Measurements from ENCODE around the gene CDKAL1. TPM values are rescaled to one million over a fixed set of nuclear protein-coding genes. Genes with fewer than 3 reads are reported as not detected.

The CDKAL1 gene
- polyA plus RNA-seq, 2 of the 4 experiments (the other 2 are of a cell fraction) = 4.7 to 8.3 TPM

GRCh38 chr6:20710341-20710740 is 176.1 kb downstream of the CDKAL1 start:
- TF ChIP-seq KDM1A (IDR thresholded peaks at IDR 0.05; ENCODE audit: low read depth) (no peak), EP300 (IDR thresholded peaks at IDR 0.05) (no peak), MAZ (IDR thresholded peaks at IDR 0.05; ENCODE audit: borderline replicate concordance, low read depth, low read length) (no peak), NR3C1 (IDR thresholded peaks at IDR 0.05) (no peak), HES2 (IDR thresholded peaks at IDR 0.05) (no peak), NPAS2 (CRISPR knock-in tag; IDR thresholded peaks at IDR 0.05; ENCODE audit: borderline replicate concordance) (no peak), ZNF302 (CRISPR knock-in tag; IDR thresholded peaks at IDR 0.05) (no peak), MYC (IDR thresholded peaks at IDR 0.05; ENCODE audit: borderline replicate concordance, low read length) (no peak), RAD21 (conservative IDR thresholded peaks at IDR 0.05 in 1 of 2, IDR thresholded peaks at IDR 0.05 in 1 of 2) (no peak)
- ATAC-seq (no peak), FAIRE-seq (no peak), DNase-seq (ENCODE audit: low read depth in 1 of 2, low spot score in 1 of 2) (no peak)
- CTCF ChIA-PET = interaction anchor here (0.9 kb wide), 1 partner anchor 16 kb away, joined by 3 read pairs; no protein-coding TSS in a partner anchor
- Histone ChIP-seq H3K27ac (no peak overlapping the region), H3K4me3 (no peak overlapping the region), H3K4me2 (no peak overlapping the region), H3K4me1 (peaks cover 38% of the 10 kb centered on the region), H3K9me3 (no peaks in the 10 kb centered on the region)
- 89% methylated on average over 2 of the region's 2 CpGs for WGBS (ENCODE audit: missing lambda C conversion rate)
- POLR2A ChIA-PET = no interaction called here

GRCh38 chr6:20711518-20711917 is 177.3 kb downstream of the CDKAL1 start:
- H3K9me3 ChIP-seq = no peaks in the 10 kb centered on the region
- ChIA-PET CTCF (no interaction called here), POLR2A (no interaction called here)
- DNase-seq (ENCODE audit: low read depth in 1 of 2, low spot score in 1 of 2) = no peak
- peaks cover 30% of the 10 kb centered on the region for H3K4me1 ChIP-seq
- H3K4me3 ChIP-seq = no peak overlapping the region
- peak overlapping the region; percentile 14; the same call in 1 of the 3 replicates for H3K4me2 ChIP-seq
- no peak overlapping the region for H3K27ac ChIP-seq
- no peak for ATAC-seq
- FAIRE-seq = no peak
- WGBS (ENCODE audit: missing lambda C conversion rate) = 50% methylated on average over 1 of the region's 1 CpG
- no peak for TF ChIP-seq NPAS2 (CRISPR knock-in tag; IDR thresholded peaks at IDR 0.05; ENCODE audit: borderline replicate concordance)
- TF ChIP-seq KDM5A (IDR thresholded peaks at IDR 0.05) = no peak
- TF ChIP-seq MAZ (IDR thresholded peaks at IDR 0.05; ENCODE audit: borderline replicate concordance, low read depth, low read length) = no peak
- no peak for TF ChIP-seq NR3C1 (IDR thresholded peaks at IDR 0.05)
- no peak for TF ChIP-seq JUN (IDR thresholded peaks at IDR 0.05)
- TF ChIP-seq HOXA7 (CRISPR knock-in tag; IDR thresholded peaks at IDR 0.05) = no peak
- TF ChIP-seq MAFK (IDR thresholded peaks at IDR 0.05; ENCODE audit: partially characterized antibody) = no peak
- TF ChIP-seq FOSL2 (IDR thresholded peaks at IDR 0.05) = no peak
- no peak for TF ChIP-seq FOSL2 (CRISPR knock-in tag; IDR thresholded peaks at IDR 0.05)
- no peak for TF ChIP-seq SMC3 (IDR thresholded peaks at IDR 0.05)

DNA sequence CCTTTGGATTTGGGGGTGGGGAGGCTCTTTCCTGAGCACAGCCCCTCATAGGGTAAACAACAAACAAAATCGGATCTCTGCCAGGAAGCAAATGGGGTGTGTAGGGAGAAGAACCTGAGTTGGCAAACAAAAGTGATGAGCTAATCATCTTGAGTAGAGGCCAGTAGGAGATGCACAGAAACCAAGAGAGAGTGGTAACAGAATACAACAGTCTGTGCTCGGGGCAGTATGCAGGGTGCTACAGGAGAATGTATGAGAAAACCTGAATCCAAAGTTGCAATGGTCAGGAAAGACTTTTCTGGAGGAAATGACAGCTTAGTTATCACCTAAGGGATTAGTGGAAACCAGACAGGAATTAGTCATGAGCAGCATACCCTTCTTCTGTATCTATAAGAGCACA is 177.8 kb downstream of the CDKAL1 start:
- Histone ChIP-seq H3K9me3 (no peaks in the 10 kb centered on the region), H3K27ac (no peak overlapping the region), H3K4me3 (no peak overlapping the region), H3K4me2 (peak overlapping the region; percentile 14; the same call in 1 of the 3 replicates), H3K4me1 (peaks cover 25% of the 10 kb centered on the region)
- FAIRE-seq = no peak
- CTCF ChIA-PET = no interaction called here
- 47% methylated on average over 2 of the region's 2 CpGs for WGBS (ENCODE audit: missing lambda C conversion rate)
- POLR2A ChIA-PET = no interaction called here
- no peak for ATAC-seq
- DNase-seq (ENCODE audit: low read depth in 1 of 2, low spot score in 1 of 2) = no peak
- TF ChIP-seq, protein P1, sequence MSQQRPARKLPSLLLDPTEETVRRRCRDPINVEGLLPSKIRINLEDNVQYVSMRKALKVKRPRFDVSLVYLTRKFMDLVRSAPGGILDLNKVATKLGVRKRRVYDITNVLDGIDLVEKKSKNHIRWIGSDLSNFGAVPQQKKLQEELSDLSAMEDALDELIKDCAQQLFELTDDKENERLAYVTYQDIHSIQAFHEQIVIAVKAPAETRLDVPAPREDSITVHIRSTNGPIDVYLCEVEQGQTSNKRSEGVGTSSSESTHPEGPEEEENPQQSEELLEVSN (IDR thresholded peaks at IDR 0.05; ENCODE audit: borderline replicate concordance, low read depth) = no peak
- TF ChIP-seq, protein P2, sequence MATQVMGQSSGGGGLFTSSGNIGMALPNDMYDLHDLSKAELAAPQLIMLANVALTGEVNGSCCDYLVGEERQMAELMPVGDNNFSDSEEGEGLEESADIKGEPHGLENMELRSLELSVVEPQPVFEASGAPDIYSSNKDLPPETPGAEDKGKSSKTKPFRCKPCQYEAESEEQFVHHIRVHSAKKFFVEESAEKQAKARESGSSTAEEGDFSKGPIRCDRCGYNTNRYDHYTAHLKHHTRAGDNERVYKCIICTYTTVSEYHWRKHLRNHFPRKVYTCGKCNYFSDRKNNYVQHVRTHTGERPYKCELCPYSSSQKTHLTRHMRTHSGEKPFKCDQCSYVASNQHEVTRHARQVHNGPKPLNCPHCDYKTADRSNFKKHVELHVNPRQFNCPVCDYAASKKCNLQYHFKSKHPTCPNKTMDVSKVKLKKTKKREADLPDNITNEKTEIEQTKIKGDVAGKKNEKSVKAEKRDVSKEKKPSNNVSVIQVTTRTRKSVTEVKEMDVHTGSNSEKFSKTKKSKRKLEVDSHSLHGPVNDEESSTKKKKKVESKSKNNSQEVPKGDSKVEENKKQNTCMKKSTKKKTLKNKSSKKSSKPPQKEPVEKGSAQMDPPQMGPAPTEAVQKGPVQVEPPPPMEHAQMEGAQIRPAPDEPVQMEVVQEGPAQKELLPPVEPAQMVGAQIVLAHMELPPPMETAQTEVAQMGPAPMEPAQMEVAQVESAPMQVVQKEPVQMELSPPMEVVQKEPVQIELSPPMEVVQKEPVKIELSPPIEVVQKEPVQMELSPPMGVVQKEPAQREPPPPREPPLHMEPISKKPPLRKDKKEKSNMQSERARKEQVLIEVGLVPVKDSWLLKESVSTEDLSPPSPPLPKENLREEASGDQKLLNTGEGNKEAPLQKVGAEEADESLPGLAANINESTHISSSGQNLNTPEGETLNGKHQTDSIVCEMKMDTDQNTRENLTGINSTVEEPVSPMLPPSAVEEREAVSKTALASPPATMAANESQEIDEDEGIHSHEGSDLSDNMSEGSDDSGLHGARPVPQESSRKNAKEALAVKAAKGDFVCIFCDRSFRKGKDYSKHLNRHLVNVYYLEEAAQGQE (IDR thresholded peaks at IDR 0.05) = no peak
- TF ChIP-seq HES2 (IDR thresholded peaks at IDR 0.05) (no peak), MAFK (IDR thresholded peaks at IDR 0.05; ENCODE audit: partially characterized antibody) (no peak), KDM1A (IDR thresholded peaks at IDR 0.05; ENCODE audit: low read depth) (no peak), NPAS2 (CRISPR knock-in tag; IDR thresholded peaks at IDR 0.05; ENCODE audit: borderline replicate concordance) (no peak), HOXB5 (CRISPR knock-in tag; IDR thresholded peaks at IDR 0.05) (no peak), TP53 (CRISPR knock-in tag; IDR thresholded peaks at IDR 0.05) (no peak), JUN (IDR thresholded peaks at IDR 0.05) (no peak), HEYL (CRISPR knock-in tag; IDR thresholded peaks at IDR 0.05) (no peak), CBX8 (IDR thresholded peaks at IDR 0.05) (no peak), CHD4 (IDR thresholded peaks at IDR 0.05; ENCODE audit: borderline replicate concordance) (no peak), MYC (IDR thresholded peaks at IDR 0.05; ENCODE audit: borderline replicate concordance, low read length) (no peak), FOSL2 (IDR thresholded peaks at IDR 0.05) (no peak), FOSL2 (CRISPR knock-in tag; IDR thresholded peaks at IDR 0.05) (no peak), EHMT2 (IDR thresholded peaks at IDR 0.05; ENCODE audit: low read depth) (no peak), ZSCAN20 (CRISPR knock-in tag; IDR thresholded peaks at IDR 0.05) (no peak), RNF2 (IDR thresholded peaks at IDR 0.05; ENCODE audit: borderline replicate concordance, low read depth) (no peak)
- TF ChIP-seq, protein P3, sequence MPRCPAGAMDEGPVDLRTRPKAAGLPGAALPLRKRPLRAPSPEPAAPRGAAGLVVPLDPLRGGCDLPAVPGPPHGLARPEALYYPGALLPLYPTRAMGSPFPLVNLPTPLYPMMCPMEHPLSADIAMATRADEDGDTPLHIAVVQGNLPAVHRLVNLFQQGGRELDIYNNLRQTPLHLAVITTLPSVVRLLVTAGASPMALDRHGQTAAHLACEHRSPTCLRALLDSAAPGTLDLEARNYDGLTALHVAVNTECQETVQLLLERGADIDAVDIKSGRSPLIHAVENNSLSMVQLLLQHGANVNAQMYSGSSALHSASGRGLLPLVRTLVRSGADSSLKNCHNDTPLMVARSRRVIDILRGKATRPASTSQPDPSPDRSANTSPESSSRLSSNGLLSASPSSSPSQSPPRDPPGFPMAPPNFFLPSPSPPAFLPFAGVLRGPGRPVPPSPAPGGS (IDR thresholded peaks at IDR 0.05) = no peak
